Lung (tissue), 12 donors: ENCODE measurements around the gene GPRIN3. TPM values are rescaled to one million over a fixed set of nuclear protein-coding genes. Genes with fewer than 3 reads are reported as not detected.

ENCODE experiments used
- ATAC-seq: fragments of 200-7000 bp; cut with Tn5 transposase; one replicate; pipeline ENCODE4 v1.9.1; 2020; ENCODE audit warnings: moderate number of reproducible peaks; ENCODE audit not compliant: insufficient read depth, low FRiP score
- DNase-seq, 3 donors: peaks; one replicate each; pipeline ENCODE4 v3.0.0-alpha.2; 2013 to 2017
- H3K27ac ChIP-seq, 2 donors: one replicate each; pipeline ENCODE4 v1.5.1; 2013; ENCODE audit warnings: mild to moderate bottlenecking in 2 of 2, moderate library complexity in 2 of 2, control low read depth in 1 of 2, inconsistent platforms in 1 of 2, low read depth in 1 of 2, low read length in 1 of 2
- H3K27me3 ChIP-seq, 3 donors: one replicate each; pipeline ENCODE4 v1.5.1; 2013; ENCODE audit warnings: low read length in 2 of 3; ENCODE audit not compliant: control insufficient read depth in 3 of 3, insufficient read depth in 3 of 3
- H3K36me3 ChIP-seq, 4 donors: one replicate each; pipeline ENCODE4 v1.5.1; 2013; ENCODE audit warnings: low read length in 4 of 4, mild to moderate bottlenecking in 1 of 4, moderate library complexity in 1 of 4; ENCODE audit not compliant: control insufficient read depth in 4 of 4, insufficient read depth in 4 of 4
- H3K4me1 ChIP-seq, 5 donors: one replicate each; pipeline ENCODE4 v1.5.1; 2013; ENCODE audit warnings: low read length in 5 of 5, mild to moderate bottlenecking in 2 of 5, moderate library complexity in 1 of 5; ENCODE audit not compliant: control insufficient read depth in 5 of 5, insufficient read depth in 5 of 5
- H3K4me3 ChIP-seq: one replicate; pipeline ENCODE4 v1.5.1; 2013; ENCODE audit warnings: mild to moderate bottlenecking, control low read depth, moderate library complexity
- H3K9ac ChIP-seq, 2 donors: one replicate each; pipeline ENCODE4 v1.5.1; 2013; ENCODE audit warnings: low read length in 2 of 2, control low read depth in 1 of 2; ENCODE audit not compliant: insufficient read depth in 1 of 2
- H3K9me3 ChIP-seq, 4 donors: one replicate each; pipeline ENCODE4 v1.5.1; 2013; ENCODE audit warnings: low read length in 3 of 4, mild to moderate bottlenecking in 1 of 4, moderate library complexity in 1 of 4; ENCODE audit not compliant: control insufficient read depth in 4 of 4, insufficient read depth in 3 of 4
- CTCF ChIP-seq: IDR thresholded peaks from 2 replicates; pipeline ENCODE4 v1.5.1; 2012; ENCODE audit warnings: mild to moderate bottlenecking; ENCODE audit errors: control extremely low read depth, extremely low read depth
- WGBS, 2 donors: extraction: QIAGEN DNeasy Blood & Tissue Kit; methylation state at CpG; one replicate each; pipeline ENCODE4 v1.1.7; 2013; 5-methylcytosine and 5-hydroxymethylcytosine counted together
- polyA plus RNA-seq, 2 donors: library from polyadenylated mRNA; stranded (reverse); fragments of 200-250 nt; gene quantifications; one replicate each; pipeline ENCODE4 v1.2.1, GENCODE V29; 2013
- total RNA-seq, 2 donors: library from RNA; depleted of rRNA in 1 of 2; stranded (reverse); fragments of >200 nt in 1 of 2; gene quantifications; one replicate each; pipeline ENCODE4 v1.2.1, GENCODE V29; 2014 to 2021
- donor health status: control.
- donor health status: control.
- donor health status: Bipolar disorder and iron deficiency.
- donor health status: healthy.
- donor health status: DM: yes; HTN: yes; CAD: no.

The GPRIN3 gene
- total and polyA plus RNA-seq, 4 donors: 1.6 to 14.4 (median 4.3) TPM

GRCh38 chr4:89218587-89218986, 89.0 kb downstream of the GPRIN3 start:
- TF ChIP-seq CTCF: no peak

DNA sequence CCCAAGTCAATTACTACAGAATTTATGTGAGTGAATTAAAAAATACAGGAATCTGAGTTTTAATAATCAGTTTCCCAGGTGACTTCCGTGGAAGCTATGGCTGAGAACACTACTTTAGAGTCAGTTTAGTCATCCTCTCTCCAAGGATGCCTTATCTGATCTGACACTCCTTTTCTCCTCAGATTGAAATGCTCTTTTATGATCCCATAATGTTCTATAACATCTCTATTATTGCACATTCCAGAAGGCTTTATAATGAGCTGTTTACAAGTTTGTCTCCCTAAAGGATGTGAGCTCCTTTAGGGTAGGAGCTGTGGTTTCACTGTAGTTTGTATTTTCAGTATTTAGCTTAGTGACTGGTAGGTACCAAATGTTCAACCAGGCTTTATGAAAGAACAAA, 90.0 kb downstream of the GPRIN3 start:
- WGBS, 2 donors: 88 to 96% methylated on average over 1 of the region's 1 CpG
- Histone ChIP-seq H3K9me3 (no peaks in the 10 kb centered on the region), H3K9ac (no peak overlapping the region), H3K4me1 (no peaks in the 10 kb centered on the region), H3K27me3 (no peaks in the 10 kb centered on the region), H3K36me3 (no peaks in the 10 kb centered on the region), H3K27ac (no peak overlapping the region), H3K4me3 (no peak overlapping the region)
- no peak for ATAC-seq
- no peak for TF ChIP-seq CTCF
- no peak for DNase-seq

More at GRCh38 chr4:89218587-89218986, 89.0 kb downstream of the GPRIN3 start:
- H3K36me3 ChIP-seq: no peaks in the 10 kb centered on the region
- ATAC-seq: no peak
- no peak overlapping the region for H3K9ac ChIP-seq
- no peaks in the 10 kb centered on the region for H3K27me3 ChIP-seq
- DNase-seq: no peak
- WGBS, 2 donors: 56 to 71% methylated on average over 1 of the region's 1 CpG
- H3K9me3 ChIP-seq: no peaks in the 10 kb centered on the region
- H3K4me1 ChIP-seq: no peaks in the 10 kb centered on the region
- H3K27ac ChIP-seq: no peak overlapping the region
- no peak overlapping the region for H3K4me3 ChIP-seq

- H3K4me1 ChIP-seq: no peaks in the 10 kb centered on the region
- no peak for TF ChIP-seq CTCF
- ATAC-seq (no peak), DNase-seq (no peak)
- H3K9me3 ChIP-seq: no peaks in the 10 kb centered on the region
- H3K36me3 ChIP-seq: no peaks in the 10 kb centered on the region
- no peak overlapping the region for H3K9ac ChIP-seq
- no peak overlapping the region for H3K4me3 ChIP-seq
- 96% methylated on average over 1 of the region's 1 CpG for WGBS, 2 donors
- H3K27me3 ChIP-seq: no peaks in the 10 kb centered on the region
- H3K27ac ChIP-seq: no peak overlapping the region
Observed at GRCh38 chr4:89216866-89217265, 90.7 kb downstream of the GPRIN3 start.

- no peak overlapping the region for H3K27ac ChIP-seq
- no peak for TF ChIP-seq CTCF
- H3K9ac ChIP-seq: no peak overlapping the region
- H3K4me1 ChIP-seq: no peaks in the 10 kb centered on the region
- no peaks in the 10 kb centered on the region for H3K9me3 ChIP-seq
- no peak overlapping the region for H3K4me3 ChIP-seq
- ATAC-seq (no peak), DNase-seq (no peak)
- no peaks in the 10 kb centered on the region for H3K36me3 ChIP-seq
- H3K27me3 ChIP-seq: no peaks in the 10 kb centered on the region
Observed at GRCh38 chr4:89216422-89216821, 91.2 kb downstream of the GPRIN3 start.
